Ureter (tissue), 1 donor: ENCODE measurements around the gene PHC3. TPM values are rescaled to one million over a fixed set of nuclear protein-coding genes. Genes with fewer than 3 reads are reported as not detected.

Source experiments
- DNase-seq: peaks from one replicate; pipeline ENCODE4 v3.0.0-alpha.2; 2020; ENCODE audit warnings: low spot score
- total RNA-seq: library from RNA; stranded (reverse); gene quantifications from one replicate; pipeline ENCODE4 v1.2.4, GENCODE V29; 2023
- donor health status: DM: yes; HTN: yes; CAD: no.

The PHC3 gene
- total RNA-seq, 1 donor from 2014 or later, result 118 TPM

GRCh38 chr3:170078620-170079281 lies 102.8 kb downstream of the PHC3 start:
- DNase-seq, result no peak

GRCh38 chr3:170077361-170077760 lies 104.2 kb downstream of the PHC3 start:
- DNase-seq, result no peak

DNA sequence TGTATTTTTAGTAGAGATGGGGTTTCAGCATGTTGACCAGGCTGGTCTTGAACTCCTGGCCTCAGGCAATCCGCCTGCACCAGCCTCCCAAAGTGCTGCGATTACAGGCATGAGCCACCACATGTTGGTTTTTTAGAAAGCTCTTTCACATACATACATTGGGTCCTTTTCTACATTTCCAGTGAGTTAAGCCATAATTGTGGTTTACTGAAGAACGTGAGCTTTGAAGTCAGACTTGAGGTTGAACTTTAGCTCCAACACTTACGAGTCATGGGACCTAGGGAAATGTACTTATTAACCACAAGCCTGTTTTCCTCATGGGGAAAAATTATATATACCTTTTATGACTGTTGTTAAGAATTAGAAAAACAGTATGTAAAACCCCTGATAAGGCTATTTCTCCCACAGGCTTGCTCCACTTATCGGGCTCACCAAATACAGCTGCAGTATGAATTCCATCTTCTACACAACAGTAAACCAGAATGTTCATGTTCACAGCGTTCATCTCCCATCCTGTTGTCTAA lies 104.8 kb downstream of the PHC3 start:
- DNase-seq, result no peak

DNA sequence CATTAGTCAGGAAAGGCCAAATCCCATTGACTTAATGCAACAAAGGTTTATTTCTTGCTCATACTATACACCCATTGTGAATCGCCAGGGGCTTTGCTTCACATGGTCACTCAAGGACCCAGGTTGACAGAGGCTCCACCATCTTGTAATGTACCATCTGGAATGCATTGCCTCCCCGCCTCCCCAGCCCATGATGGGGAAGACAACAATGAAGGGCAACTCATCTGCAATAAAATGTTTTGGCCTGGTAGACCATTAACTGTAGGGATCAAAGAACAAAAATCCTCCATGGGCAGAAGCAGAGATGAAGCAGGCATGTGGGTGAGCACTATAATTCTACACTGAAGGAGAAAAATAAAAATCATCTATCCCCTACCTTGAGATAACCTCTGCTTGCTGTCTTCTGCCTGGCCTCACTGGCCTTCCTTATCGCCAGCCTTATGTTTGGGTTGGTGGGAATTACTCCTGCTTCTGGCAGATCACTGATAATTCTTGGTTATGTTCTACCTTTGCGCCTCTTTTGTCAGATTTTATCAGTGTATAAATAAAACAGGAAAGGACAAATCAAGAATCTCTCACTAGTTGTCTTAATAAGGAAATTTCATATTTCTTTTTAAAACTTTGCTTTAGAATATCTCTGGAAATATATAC lies 106.0 kb downstream of the PHC3 start:
- no peak for DNase-seq

GRCh38 chr3:170064108-170064507 lies 117.4 kb downstream of the PHC3 start:
- no peak for DNase-seq

DNA sequence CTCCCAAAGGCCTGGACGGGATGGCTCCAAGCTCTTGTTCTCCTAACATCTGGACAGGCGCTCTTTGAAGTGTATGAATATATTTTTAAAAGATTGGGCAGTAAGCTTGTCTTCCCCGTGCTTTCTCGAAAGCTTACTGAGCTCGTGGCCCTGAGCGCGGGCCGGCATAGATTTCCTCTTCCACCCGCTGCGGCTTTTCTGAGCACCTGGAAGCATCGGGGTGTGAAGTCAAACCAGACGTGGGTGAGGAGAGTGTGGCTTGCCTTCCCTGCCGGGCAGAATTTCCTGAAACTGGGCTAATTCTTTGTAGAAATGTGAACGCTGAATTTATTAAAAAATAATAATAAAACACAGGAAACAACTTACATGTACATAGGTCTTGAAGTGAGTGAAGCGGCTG lies 117.8 kb downstream of the PHC3 start:
- no peak for DNase-seq

- DNase-seq, result no peak
Observed at GRCh38 chr3:170062769-170063168, 118.8 kb downstream of the PHC3 start.

DNA sequence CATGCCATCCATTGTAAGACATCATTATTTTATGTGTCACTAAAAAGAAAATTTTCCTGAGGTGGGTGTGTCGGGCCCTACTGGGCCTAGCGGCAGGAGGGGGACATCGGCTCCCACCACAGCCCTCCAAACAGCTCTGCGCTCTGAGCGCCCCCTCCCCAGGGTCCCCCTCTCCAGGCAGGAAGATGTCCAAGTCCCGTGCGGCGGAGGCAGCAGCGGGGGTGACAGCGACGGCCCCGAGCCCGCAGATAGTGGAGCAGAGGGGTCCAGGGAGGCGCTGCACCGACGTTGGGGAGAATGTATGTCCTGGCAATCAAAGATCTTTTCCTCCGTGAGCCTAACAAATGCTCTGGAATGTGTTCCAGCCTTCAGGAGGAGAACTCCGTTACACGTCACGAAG lies 119.5 kb downstream of the PHC3 start:
- DNase-seq, result no peak

DNA sequence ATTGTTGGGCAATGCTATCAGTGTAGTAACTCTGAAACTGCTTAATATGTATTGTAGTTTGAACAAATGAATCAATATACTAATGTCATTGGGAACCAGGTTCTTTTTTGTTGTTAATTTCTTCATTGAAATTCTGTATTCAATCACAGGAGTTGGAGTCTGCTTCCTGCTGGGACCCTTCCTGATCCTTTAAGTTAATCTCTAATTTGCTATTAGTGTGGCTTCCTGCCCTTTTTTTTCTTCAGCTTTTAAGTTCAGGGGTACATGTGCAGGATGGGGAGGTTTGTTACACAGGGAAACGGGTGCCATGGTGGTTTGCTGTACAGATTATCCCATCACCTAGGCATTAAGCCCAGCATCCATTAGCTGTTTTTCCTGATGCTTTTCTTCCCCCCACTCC lies 122.1 kb downstream of the PHC3 start:
- DNase-seq, result no peak

- DNase-seq, result peak; percentile 18
Observed at GRCh38 chr3:170058127-170058526, 123.4 kb downstream of the PHC3 start.

GRCh38 chr3:170057550-170057949 lies 124.0 kb downstream of the PHC3 start:
- DNase-seq, result peak; percentile 14

DNA sequence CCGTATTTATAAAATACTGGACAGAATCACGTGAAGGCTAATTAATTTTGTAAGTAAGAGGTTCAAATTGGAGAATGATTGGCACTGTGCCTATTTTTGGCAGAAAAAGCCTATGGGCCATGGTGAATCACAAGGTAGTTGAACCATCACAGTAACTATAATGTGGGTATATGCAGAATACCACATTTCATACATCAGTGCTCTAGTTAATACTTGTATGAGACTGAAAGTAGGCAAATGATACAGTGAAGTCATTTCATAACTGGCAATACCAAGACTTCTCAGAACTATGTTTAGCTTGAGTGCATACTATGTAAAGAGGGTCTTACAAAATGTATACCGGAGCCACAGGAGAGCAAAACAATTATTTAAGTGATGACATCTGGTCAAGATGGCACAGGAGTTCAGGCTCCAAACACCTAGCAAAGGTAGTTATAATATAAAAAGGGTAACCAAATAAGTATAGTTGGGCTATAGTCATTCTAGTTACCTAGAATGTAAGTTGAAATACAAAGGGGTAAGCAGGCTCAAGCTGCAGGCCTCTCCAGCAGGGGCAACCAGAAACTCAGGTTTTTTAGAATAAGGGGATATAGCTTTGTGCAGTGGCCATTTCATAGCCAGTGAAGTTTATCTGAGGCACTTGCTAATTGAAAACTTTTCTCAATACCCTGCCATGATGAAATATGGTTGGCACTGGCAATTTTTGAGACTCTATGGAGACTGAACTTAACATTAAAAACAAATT lies 124.7 kb downstream of the PHC3 start:
- DNase-seq, result no peak

GRCh38 chr3:170055209-170055608 lies 126.3 kb downstream of the PHC3 start:
- DNase-seq, result no peak

GRCh38 chr3:170054204-170054603 lies 127.3 kb downstream of the PHC3 start:
- DNase-seq, result peak; percentile 8

GRCh38 chr3:170052398-170052797 lies 129.1 kb downstream of the PHC3 start:
- DNase-seq, result no peak

DNA sequence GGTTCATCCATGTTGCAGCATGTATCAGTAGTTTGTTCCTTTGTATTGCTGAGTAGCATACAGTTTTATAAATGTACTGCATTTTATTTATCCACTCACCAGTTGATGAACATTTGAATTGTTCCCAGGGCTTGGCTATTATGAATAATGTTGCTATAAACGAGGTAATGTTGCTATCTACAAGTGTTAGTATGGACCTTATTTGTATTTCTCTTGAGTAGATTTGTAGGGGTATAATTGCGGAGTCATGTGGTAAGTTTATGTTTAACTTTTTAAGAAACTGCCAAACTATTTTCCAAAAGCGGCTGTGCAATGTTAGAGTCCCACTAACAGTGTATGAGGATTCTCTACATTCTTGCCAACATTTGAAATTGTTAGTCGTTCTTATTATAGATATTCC lies 130.8 kb downstream of the PHC3 start:
- no peak for DNase-seq

- DNase-seq, result peak; percentile 67
Observed at GRCh38 chr3:170049146-170050000, 132.2 kb downstream of the PHC3 start.

- DNase-seq, result no peak
Observed at GRCh38 chr3:170047133-170047404, 134.5 kb downstream of the PHC3 start.

DNA sequence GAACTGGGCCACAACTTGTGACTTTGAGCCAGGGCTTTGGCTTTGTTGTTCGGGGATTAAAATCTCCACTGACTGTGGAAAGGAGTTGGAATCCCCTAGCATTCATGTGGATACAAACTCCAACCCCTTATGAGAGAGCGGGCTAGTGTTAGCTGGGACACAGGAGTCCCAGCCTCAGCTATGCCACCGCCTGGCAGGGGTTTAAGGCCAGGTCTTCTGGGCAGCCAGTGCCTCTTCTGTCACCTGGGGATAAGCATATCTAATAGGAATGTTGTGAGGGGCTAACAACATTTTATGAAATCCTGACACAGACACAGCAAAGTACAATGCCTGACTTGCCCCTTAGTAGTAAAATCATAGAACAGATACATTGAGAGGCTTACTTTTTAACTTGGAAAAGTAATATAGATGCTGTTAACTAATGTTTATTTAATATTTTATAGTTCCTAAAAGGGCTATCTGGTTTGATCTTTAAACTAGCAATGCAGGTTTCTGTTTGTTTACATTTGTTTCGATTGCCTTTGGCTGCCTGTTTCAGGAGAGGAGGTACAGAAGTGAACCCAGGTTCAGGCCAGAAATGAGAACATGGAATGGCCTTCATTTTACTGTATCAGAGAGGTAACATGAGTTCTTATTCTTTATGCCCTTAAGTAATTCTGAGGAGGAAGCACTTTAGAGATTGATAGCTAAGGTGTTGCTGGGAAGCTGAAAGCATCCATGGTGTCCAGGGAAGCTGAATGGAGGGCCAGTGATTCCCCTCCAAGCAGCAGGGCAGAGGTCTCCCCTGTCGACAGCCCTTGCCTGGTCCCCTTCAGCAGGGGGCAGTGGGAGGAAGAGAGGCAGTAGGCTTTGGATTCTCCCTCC lies 135.0 kb downstream of the PHC3 start:
- no peak for DNase-seq

DNA sequence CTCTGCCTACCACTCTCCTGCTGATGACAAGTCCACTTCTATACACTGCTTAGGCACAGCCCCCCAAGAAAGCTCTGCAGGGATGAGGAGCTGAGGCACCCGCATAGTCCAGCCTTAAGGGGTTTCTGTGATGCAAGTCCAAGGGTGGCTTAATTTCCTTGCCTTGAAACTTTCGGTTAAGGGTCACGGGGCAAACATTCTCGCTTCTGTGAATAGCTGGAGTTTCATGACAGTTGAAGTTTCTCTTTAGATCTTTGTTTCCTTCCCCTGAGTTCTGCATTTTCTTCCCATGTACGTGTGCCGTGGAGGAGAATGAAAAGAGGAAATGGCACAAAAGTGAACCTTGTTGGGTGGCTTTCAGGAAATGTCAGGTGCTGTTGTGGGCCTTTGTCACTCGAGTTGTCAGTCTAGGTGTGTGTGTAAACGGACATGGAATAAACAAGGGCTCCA lies 136.7 kb downstream of the PHC3 start:
- no peak for DNase-seq

DNA sequence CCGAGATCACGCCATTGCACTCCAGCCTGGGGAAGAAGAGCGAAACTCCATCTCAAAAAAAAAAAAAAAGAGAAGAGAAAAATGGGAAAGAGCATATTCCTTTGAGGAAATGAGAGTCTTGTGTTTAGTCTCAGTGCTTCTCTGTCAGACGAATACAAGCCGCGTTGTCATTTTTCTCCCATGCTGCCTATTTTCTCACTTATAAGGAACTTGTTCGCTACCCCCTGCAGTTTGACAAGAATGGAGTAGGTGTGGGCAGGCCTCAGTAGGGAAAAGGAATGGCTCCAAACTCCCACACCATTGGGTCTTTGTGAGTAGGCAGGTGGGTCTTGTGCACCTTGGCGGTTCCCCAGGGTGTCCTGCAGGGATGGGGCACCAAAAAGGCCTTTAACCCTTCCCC lies 137.3 kb downstream of the PHC3 start:
- no peak for DNase-seq
